Panc1 (cell line): ENCODE measurements around the gene WNT11. TPM values are rescaled to one million over a fixed set of nuclear protein-coding genes. Genes with fewer than 3 reads are reported as not detected.

Experiments
- ATAC-seq: fragments of 200-7000 bp; cut with Tn5 transposase; 2 replicates; pipeline ENCODE4 v1.9.1; 2020; ENCODE audit warnings: mild to moderate bottlenecking, moderate library complexity
- BruUV-seq: library from RNA; stranded (reverse); fragments of 400-500 nt; replicated peaks from 2 replicates; lab custom pipeline; 2021; lab: Mats Ljungman, UMichigan
- CTCF ChIA-PET: fragments of 300-600 bp; sonication (Branson Sonifier 250); formaldehyde crosslinking; loops from one replicate; lab custom pipeline; 2022; ENCODE audit warnings: antibody characterized with exemption; lab: Charles Lee
- POLR2A ChIA-PET: fragments of 300-600 bp; sonication (Branson Sonifier 250); formaldehyde crosslinking; loops from one replicate; lab custom pipeline; 2022; ENCODE audit warnings: antibody characterized with exemption; lab: Charles Lee
- DNase-seq: peaks from one replicate; pipeline ENCODE4 v3.0.0-alpha.2; 2010; ENCODE audit warnings: low read depth, low spot score
- H3K27ac ChIP-seq: 2 replicates; pipeline ENCODE4 v1.5.1; 2011; ENCODE audit warnings: mild to moderate bottlenecking, low read length, inconsistent platforms
- H3K27me3 ChIP-seq: fragments of 200-500 bp; sonication (Bioruptor generic); 2 replicates; pipeline ENCODE4 v1.6.0; 2014; ENCODE audit warnings: low read length, inconsistent platforms; ENCODE audit not compliant: control insufficient read depth, insufficient read depth
- H3K36me3 ChIP-seq: fragments of 200-500 bp; sonication (Bioruptor generic); 2 replicates; pipeline ENCODE4 v1.5.1; 2014; ENCODE audit warnings: inconsistent platforms, mild to moderate bottlenecking, low read length, moderate library complexity; ENCODE audit not compliant: control insufficient read depth, insufficient read depth
- H3K4me1 ChIP-seq: 2 replicates; pipeline ENCODE4 v1.5.1; 2011; ENCODE audit warnings: inconsistent platforms, mild to moderate bottlenecking, low read length, moderate library complexity; ENCODE audit not compliant: control insufficient read depth, insufficient read depth
- H3K4me3 ChIP-seq, 2 experiments: 2 replicates each; pipeline ENCODE4 v1.5.1; 2011 to 2012; ENCODE audit warnings: low read depth in 2 of 2, low read length in 2 of 2, mild to moderate bottlenecking in 2 of 2, inconsistent platforms in 1 of 2, moderate library complexity in 1 of 2
- H3K9me3 ChIP-seq: fragments of 200-500 bp; sonication (Bioruptor generic); 2 replicates; pipeline ENCODE4 v1.5.1; 2014; ENCODE audit warnings: low read depth, mild to moderate bottlenecking, inconsistent platforms, low read length, moderate library complexity; ENCODE audit not compliant: control insufficient read depth, insufficient read depth
- POLR2AphosphoS5 ChIP-seq: IDR thresholded peaks from 2 replicates; pipeline ENCODE4 v1.6.1; 2012; ENCODE audit warnings: mild to moderate bottlenecking, low read depth, low read length, moderate library complexity
- REST ChIP-seq, 2 experiments: IDR thresholded peaks; 2 replicates each; pipeline ENCODE4 v1.6.1; 2011 to 2012; ENCODE audit warnings: low read depth in 2 of 2, control low read depth in 1 of 2, low read length in 1 of 2, mild to moderate bottlenecking in 1 of 2, moderate library complexity in 1 of 2; ENCODE audit not compliant: insufficient read depth in 1 of 2
- SIN3A ChIP-seq: IDR thresholded peaks from 2 replicates; pipeline ENCODE4 v1.6.1; 2012; ENCODE audit warnings: low read depth, mild to moderate bottlenecking, low read length, moderate library complexity, borderline replicate concordance; ENCODE audit not compliant: insufficient read depth
- TCF7L2 ChIP-seq: IDR thresholded peaks from 2 replicates; pipeline ENCODE4 v1.6.1; 2011; ENCODE audit warnings: mild to moderate bottlenecking, low read depth, low read length, inconsistent platforms
- in situ Hi-C: cut with HindIII; loops from 2 replicates; pipeline ENCODE4 v1.10.0; 2016; ENCODE audit warnings: low sequenced_read_pairs, low pct_unique_long_range_greater_than_20kb
- intact Hi-C: fragments of 100-400 bp; cut with micrococcal nuclease; formaldehyde crosslinking; loops from one replicate; pipeline ENCODE4 v1.10.0; 2022; ENCODE audit not compliant: unreplicated experiment
- total RNA-seq: library from RNA; stranded (reverse); gene quantifications from one replicate; pipeline ENCODE4 v1.2.1, GENCODE V29; 2021; ENCODE audit not compliant: unreplicated experiment
- TF ChIP-seq, protein P1 (sequence below): fragments of 450-650 bp; IDR thresholded peaks from 2 replicates; pipeline ENCODE4 v1.5.1; 2017; ENCODE audit warnings: mild to moderate bottlenecking

WNT11 gene
- total RNA-seq, 1 experiment from 2014 or later: 1.1 TPM

GRCh38 chr11:76184551-76184993 lies 21.7 kb downstream of the WNT11 start:
- Histone ChIP-seq H3K27ac (no peak overlapping the region), H3K27me3 (no peaks in the 10 kb centered on the region), H3K4me1 (no peaks in the 10 kb centered on the region), H3K9me3 (no peaks in the 10 kb centered on the region), H3K4me3 (no peak overlapping the region), H3K36me3 (no peaks in the 10 kb centered on the region)
- no peak for DNase-seq
- CTCF ChIA-PET: no interaction called here
- ATAC-seq: no peak
- intact Hi-C loops: no loop called here
- TF ChIP-seq REST (IDR thresholded peaks at IDR 0.05; ENCODE audit: insufficient read depth in 1 of 2, low read depth in 2 of 2, low read length in 1 of 2) (no peak), SIN3A (no peak), POLR2AphosphoS5 (no peak)
- TF ChIP-seq, protein P1, sequence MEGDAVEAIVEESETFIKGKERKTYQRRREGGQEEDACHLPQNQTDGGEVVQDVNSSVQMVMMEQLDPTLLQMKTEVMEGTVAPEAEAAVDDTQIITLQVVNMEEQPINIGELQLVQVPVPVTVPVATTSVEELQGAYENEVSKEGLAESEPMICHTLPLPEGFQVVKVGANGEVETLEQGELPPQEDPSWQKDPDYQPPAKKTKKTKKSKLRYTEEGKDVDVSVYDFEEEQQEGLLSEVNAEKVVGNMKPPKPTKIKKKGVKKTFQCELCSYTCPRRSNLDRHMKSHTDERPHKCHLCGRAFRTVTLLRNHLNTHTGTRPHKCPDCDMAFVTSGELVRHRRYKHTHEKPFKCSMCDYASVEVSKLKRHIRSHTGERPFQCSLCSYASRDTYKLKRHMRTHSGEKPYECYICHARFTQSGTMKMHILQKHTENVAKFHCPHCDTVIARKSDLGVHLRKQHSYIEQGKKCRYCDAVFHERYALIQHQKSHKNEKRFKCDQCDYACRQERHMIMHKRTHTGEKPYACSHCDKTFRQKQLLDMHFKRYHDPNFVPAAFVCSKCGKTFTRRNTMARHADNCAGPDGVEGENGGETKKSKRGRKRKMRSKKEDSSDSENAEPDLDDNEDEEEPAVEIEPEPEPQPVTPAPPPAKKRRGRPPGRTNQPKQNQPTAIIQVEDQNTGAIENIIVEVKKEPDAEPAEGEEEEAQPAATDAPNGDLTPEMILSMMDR: no peak
- POLR2A ChIA-PET: no interaction called here
- BruUV-seq: no TSS peak
- in situ Hi-C loops: no loop called here

DNA sequence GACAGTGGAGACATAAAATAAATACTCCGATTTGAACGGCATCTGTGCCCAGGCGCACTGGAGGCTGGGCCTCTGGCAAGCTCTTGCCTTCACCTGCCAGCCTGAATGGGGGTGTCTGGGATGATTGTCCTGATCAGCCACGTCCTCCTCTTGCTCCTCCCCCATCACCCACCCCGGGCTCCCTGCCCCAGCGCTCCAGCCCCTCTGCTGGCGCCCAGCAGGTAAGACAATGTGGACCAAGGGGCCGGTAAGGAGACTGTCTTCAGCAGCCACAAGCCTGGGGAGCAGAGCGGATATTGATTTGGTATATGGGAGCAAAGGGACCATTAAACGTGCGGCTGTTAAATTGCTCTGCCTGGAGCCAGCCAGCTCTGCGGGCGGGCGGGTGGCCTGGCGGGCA lies 24.9 kb downstream of the WNT11 start:
- DNase-seq: no peak
- H3K4me1 ChIP-seq: no peaks in the 10 kb centered on the region
- ChIA-PET CTCF (no interaction called here), POLR2A (no interaction called here)
- TF ChIP-seq, protein P1: no peak
- no peak for TF ChIP-seq TCF7L2
- no peak for TF ChIP-seq REST (IDR thresholded peaks at IDR 0.05; ENCODE audit: insufficient read depth in 1 of 2, low read depth in 2 of 2, low read length in 1 of 2)
- TF ChIP-seq SIN3A: no peak
- no peak for TF ChIP-seq POLR2AphosphoS5
- no peaks in the 10 kb centered on the region for H3K36me3 ChIP-seq
- in situ Hi-C loops (no loop called here), intact Hi-C loops (no loop called here)
- H3K9me3 ChIP-seq: no peaks in the 10 kb centered on the region
- H3K4me3 ChIP-seq: no peak overlapping the region
- BruUV-seq: no TSS peak
- ATAC-seq: no peak
- H3K27me3 ChIP-seq: no peaks in the 10 kb centered on the region
- no peak overlapping the region for H3K27ac ChIP-seq
